ENCODE results near the gene ELN.

The ELN gene

DNA sequence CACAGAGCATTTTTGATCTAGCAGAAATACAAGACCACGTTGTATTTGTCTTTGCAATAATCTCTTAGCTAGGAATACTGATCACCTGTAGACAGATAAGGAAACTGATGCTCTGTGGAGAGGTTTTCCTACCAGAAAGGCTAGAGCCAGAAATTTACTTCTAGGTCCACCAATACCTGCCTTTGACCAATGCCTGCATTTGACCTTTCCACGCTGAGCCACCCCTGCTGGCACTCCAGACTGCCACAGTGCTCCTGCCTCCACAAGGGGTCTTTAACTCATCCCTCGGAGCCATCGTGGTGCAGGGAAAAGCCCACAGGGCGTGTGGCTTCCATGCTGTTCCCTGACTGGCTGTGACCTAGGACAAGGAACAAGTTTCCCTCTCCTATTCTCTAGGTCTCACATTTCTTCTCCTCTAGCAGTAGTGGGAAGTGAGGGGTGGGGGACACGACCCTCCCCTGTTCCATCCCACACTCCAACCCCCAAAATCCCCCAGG, 1.5 kb upstream of the ELN start:
- TF ChIP-seq, protein P1, sequence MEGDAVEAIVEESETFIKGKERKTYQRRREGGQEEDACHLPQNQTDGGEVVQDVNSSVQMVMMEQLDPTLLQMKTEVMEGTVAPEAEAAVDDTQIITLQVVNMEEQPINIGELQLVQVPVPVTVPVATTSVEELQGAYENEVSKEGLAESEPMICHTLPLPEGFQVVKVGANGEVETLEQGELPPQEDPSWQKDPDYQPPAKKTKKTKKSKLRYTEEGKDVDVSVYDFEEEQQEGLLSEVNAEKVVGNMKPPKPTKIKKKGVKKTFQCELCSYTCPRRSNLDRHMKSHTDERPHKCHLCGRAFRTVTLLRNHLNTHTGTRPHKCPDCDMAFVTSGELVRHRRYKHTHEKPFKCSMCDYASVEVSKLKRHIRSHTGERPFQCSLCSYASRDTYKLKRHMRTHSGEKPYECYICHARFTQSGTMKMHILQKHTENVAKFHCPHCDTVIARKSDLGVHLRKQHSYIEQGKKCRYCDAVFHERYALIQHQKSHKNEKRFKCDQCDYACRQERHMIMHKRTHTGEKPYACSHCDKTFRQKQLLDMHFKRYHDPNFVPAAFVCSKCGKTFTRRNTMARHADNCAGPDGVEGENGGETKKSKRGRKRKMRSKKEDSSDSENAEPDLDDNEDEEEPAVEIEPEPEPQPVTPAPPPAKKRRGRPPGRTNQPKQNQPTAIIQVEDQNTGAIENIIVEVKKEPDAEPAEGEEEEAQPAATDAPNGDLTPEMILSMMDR (IDR thresholded peaks at IDR 0.05; ENCODE audit: insufficient read depth, low read depth, low read length, missing control alignments) = no peak
- H3K4me3 ChIP-seq (ENCODE audit: low read length) = no peak overlapping the region
- no peak for DNase-seq (ENCODE audit: low read depth)

DNA sequence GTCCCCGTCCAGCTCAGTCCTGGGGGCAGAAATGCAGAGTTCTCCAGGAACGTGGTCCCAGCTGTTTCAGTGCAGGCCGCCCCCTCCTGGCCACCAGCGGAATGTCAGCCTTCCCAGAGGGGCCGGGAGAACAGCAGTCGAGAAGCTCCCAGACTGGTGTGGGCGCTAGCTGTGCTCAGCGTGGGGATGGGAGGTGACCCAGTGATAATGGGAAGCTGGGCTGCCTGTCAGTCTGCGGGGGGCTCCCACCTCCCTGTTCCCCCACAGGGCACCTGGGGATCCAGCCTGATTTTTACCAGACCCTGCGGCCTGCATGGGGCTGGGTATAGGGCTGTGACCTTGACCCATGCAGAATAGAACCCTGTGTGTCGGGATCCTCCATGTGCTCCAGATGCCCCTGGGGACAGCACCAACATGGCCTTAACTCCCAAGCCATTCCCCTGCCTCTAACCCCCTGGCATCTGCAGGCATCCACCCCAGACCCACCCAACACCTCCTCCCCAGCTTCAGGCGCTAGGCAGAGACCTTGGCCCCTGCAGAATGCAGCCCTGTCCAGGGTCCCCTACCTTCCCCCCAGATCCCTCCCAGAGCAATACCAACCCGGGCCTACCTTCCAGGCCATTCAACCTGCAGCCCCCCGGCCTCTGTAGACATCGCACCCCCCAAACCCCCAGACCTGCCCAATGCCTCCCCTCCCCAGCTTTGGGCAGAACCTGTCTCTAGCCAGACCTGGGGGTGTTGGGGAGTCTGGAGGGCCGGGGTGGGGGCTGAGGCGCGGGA, 880 bp upstream of the ELN start:
- H3K4me3 ChIP-seq (ENCODE audit: low read length) = no peak overlapping the region
- DNase-seq (ENCODE audit: low read depth) = peak; percentile 51
- TF ChIP-seq, protein P1 (IDR thresholded peaks at IDR 0.05; ENCODE audit: insufficient read depth, low read depth, low read length, missing control alignments) = peak; percentile 88

DNA sequence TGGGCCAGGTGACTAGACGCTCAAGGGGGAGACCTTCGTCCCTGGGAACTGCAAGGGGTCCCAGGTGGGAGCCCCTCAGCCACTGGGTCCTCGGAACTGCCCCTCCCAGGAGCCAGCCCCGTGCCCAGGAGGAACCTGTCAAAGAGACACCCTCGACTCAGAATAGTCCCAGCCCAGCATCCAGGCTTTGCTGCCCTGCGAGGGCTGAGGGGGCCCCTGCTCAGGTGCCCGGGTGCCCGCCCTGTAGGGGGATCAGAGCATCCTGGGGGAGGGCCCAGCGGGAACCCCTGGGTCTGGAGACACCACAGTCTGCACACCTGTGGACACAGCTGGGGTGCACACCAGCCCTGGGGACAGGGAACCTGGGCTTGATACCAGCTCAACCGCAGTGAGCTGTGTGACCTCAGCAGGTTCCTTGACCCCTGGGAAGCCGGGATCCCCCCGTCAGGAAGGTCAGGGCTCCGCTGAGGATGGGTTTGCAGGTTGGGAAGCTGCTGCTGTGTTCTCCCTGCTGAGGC, 407 bp downstream of the ELN start:
- TF ChIP-seq, protein P1 (IDR thresholded peaks at IDR 0.05; ENCODE audit: insufficient read depth, low read depth, low read length, missing control alignments) = no peak
- DNase-seq (ENCODE audit: low read depth) = no peak
- H3K4me3 ChIP-seq (ENCODE audit: low read length) = no peak overlapping the region

DNA sequence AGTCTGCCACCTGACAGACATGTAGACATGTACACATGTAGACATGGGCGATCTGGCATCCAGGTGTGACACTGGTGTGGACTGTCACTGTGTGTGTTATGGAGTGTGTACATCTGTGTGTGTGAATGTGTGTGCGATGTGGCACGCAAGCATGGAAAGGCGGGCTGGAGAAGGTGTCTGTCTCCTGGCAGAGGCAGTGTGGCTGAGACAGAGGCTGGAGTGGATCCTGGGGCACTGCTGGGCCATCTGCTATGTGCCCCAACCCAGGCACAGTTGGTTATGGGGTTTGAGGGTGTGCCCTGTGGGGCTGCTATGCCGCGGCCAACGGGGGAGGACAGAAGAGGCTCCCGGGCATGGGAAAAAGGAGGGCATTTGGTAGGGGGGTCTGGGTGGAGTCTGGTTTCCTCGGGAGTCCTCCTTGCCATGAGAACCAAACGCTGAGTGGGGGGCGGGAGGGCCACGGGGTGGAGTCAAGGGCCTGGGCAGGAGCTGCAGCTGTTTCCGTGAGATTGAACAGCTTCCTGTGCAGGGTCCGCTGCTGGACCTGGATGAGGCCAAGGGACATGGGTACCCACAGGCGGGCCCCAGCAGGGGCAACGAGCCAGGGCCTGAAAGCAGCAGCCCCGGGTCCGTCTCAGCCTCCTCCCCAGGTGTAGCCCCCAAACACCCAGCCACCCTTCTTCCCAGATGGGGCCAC, 1.3 kb downstream of the ELN start:
- no peak for DNase-seq (ENCODE audit: low read depth)
- TF ChIP-seq, protein P1 (IDR thresholded peaks at IDR 0.05; ENCODE audit: insufficient read depth, low read depth, low read length, missing control alignments) = no peak
- H3K4me3 ChIP-seq (ENCODE audit: low read length) = no peak overlapping the region

DNA sequence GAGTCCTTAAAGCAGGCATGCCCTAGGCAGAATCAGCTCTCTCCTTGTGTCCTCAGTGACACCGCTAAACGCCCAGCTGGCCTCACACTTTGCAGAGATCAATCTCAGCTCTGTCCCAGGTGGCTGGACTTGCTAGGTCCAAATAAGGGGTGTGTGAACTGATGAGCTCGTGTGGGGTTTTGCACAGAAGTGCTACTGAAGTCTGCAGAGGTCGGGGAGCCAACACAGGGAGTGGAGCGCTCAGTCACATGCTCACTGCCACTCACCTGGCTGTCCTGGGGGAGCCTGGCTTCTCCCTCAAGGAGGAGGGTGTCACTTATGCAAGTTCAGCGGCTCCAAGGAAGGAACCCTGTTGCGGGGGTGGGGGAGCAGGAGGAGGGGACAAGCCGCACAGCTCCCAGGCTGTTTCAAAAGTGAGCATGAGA, 2.0 kb downstream of the ELN start:
- TF ChIP-seq, protein P1 (IDR thresholded peaks at IDR 0.05; ENCODE audit: insufficient read depth, low read depth, low read length, missing control alignments) = no peak
- no peak for DNase-seq (ENCODE audit: low read depth)
- H3K4me3 ChIP-seq (ENCODE audit: low read length) = no peak overlapping the region

DNA sequence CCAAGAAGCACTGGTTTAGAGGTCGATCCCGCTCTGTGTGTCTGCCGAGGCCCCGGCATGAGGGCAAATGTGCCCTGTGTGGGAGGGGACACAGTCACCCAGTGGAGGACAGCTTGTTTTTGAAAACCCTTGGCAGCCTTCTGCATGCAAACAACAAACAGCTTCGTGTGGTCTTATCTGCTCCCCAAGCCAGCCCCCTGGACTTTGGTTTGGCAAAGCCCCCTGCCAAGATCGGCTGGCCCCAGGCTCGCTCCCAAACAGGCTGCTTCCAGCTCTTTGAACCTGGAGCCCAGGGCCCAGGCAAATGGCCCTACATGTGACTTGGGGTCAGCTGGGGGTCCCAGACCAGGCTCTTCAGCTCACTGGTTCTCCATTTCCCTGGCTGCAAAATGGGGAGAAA, 2.9 kb downstream of the ELN start:
- TF ChIP-seq, protein P1 (IDR thresholded peaks at IDR 0.05; ENCODE audit: insufficient read depth, low read depth, low read length, missing control alignments) = no peak
- DNase-seq (ENCODE audit: low read depth) = no peak
- H3K4me3 ChIP-seq (ENCODE audit: low read length) = no peak overlapping the region

Data from epithelial cell of esophagus (primary cell).